NCI-H446 treated with DMSO at 0.1 percent for 48 hours (cell line): Measurements from ENCODE around the gene RBMS1.

Experiments used
- DNase-seq: peaks from one replicate; lab custom pipeline; 2025; lab: John Stamatoyannopoulos, UW

The RBMS1 gene

GRCh38 chr2:160362018-160362417, 131.6 kb downstream of the RBMS1 start:
- no peak for DNase-seq

GRCh38 chr2:160360089-160360757, 133.4 kb downstream of the RBMS1 start:
- no peak for DNase-seq

GRCh38 chr2:160358046-160358445, 135.6 kb downstream of the RBMS1 start:
- no peak for DNase-seq

GRCh38 chr2:160356485-160356884, 137.1 kb downstream of the RBMS1 start:
- no peak for DNase-seq

- DNase-seq, result no peak
These were observed 138.5 kb downstream of the RBMS1 start for GRCh38 chr2:160355080-160355479.

- DNase-seq, result no peak
These were observed 138.9 kb downstream of the RBMS1 start for GRCh38 chr2:160354677-160355076.

GRCh38 chr2:160353813-160354212, 139.8 kb downstream of the RBMS1 start:
- no peak for DNase-seq

- DNase-seq, result no peak
These were observed 140.4 kb downstream of the RBMS1 start for GRCh38 chr2:160353166-160353565.

GRCh38 chr2:160352500-160352899, 141.1 kb downstream of the RBMS1 start:
- DNase-seq, result no peak

- no peak for DNase-seq
These were observed 141.7 kb downstream of the RBMS1 start for GRCh38 chr2:160351956-160352355.

- no peak for DNase-seq
These were observed 144.3 kb downstream of the RBMS1 start for GRCh38 chr2:160349306-160349705.

GRCh38 chr2:160347269-160347863, 146.2 kb downstream of the RBMS1 start:
- no peak for DNase-seq

- no peak for DNase-seq
These were observed 148.4 kb downstream of the RBMS1 start for GRCh38 chr2:160345071-160345764.

- DNase-seq, result no peak
These were observed 150.2 kb downstream of the RBMS1 start for GRCh38 chr2:160343404-160343803.

- DNase-seq, result no peak
These were observed 153.9 kb downstream of the RBMS1 start for GRCh38 chr2:160339726-160340125.

- DNase-seq, result no peak
These were observed 154.5 kb downstream of the RBMS1 start for GRCh38 chr2:160338901-160339685.

- DNase-seq, result no peak
These were observed 155.9 kb downstream of the RBMS1 start for GRCh38 chr2:160337728-160338127.

GRCh38 chr2:160336635-160337034, 157.0 kb downstream of the RBMS1 start:
- DNase-seq, result no peak

GRCh38 chr2:160336105-160336504, 157.5 kb downstream of the RBMS1 start:
- DNase-seq, result no peak

GRCh38 chr2:160335441-160335840, 158.2 kb downstream of the RBMS1 start:
- DNase-seq, result no peak

- no peak for DNase-seq
These were observed 159.4 kb downstream of the RBMS1 start for GRCh38 chr2:160334028-160334741.
